ENCODE results near the gene TTLL4. TPM values are rescaled to one million over a fixed set of nuclear protein-coding genes. Genes with fewer than 3 reads are reported as not detected.

TTLL4 gene
- total RNA-seq, 1 donor from 2014 or later, result 30.0 TPM

DNA sequence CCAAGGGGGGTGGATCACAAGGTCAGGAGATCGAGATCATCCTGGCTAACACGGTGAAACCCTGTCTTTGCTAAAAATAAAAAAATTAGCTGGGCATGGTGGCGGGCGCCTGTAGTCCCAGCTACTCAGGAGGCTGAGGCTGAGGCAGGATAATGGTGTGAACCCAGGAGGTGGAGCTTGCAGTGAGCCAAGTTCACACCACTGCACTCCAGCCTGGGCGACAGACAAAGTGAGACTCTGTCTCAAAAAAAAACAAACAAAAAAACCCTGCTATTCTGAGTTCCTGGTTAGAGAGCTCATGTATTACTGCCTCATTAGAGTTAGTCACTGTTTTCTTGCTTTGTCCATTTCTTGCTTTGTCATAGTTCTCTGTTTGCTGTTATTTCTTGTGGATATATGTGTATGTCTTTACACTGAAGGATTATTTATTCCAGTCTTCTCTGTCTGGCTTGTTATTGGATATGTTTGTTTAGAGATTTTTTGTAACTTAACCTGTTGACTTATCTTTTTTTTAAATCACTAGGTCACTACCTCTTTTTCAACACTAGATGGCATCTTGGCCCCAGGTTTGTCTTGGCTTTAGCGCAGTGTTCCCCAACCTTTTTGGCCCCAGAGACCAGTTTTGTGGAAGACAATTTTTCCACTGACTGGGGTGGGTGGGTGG lies 17.0 kb downstream of the TTLL4 start:
- TF ChIP-seq, protein P1, sequence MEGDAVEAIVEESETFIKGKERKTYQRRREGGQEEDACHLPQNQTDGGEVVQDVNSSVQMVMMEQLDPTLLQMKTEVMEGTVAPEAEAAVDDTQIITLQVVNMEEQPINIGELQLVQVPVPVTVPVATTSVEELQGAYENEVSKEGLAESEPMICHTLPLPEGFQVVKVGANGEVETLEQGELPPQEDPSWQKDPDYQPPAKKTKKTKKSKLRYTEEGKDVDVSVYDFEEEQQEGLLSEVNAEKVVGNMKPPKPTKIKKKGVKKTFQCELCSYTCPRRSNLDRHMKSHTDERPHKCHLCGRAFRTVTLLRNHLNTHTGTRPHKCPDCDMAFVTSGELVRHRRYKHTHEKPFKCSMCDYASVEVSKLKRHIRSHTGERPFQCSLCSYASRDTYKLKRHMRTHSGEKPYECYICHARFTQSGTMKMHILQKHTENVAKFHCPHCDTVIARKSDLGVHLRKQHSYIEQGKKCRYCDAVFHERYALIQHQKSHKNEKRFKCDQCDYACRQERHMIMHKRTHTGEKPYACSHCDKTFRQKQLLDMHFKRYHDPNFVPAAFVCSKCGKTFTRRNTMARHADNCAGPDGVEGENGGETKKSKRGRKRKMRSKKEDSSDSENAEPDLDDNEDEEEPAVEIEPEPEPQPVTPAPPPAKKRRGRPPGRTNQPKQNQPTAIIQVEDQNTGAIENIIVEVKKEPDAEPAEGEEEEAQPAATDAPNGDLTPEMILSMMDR (IDR thresholded peaks at IDR 0.05), result peak; percentile 39
- no peak overlapping the region for H3K27ac ChIP-seq
- no peak overlapping the region for H3K4me3 ChIP-seq
- ATAC-seq (no peak), DNase-seq (no peak)
- H3K9me3 ChIP-seq, result peaks cover 23% of the 10 kb centered on the region
- intact Hi-C loops (cut with DNase I), result no loop called here
- H3K36me3 ChIP-seq, result no peaks in the 10 kb centered on the region
- H3K27me3 ChIP-seq (ENCODE audit: low read depth), result no peaks in the 10 kb centered on the region
- H3K4me1 ChIP-seq, result peaks cover 21% of the 10 kb centered on the region

DNA sequence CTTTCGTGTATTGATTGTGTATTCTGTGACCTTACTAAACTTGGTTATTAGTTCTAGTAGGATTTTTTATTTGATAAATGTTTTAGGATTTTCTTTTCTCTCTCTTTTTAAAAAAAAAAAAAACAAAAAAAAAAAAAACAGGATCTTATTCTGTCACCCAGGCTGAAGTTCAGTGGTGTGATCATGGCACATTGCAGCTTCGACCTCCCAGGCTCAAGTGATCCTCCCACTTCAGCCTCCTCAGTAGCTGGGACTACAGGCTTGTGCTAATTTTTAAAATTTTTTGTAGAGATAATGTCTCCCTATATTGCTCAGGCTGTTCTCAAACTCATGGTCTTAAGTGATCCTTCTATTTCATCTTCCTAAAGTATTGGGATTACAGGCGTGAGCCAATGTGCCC lies 19.0 kb downstream of the TTLL4 start:
- intact Hi-C loops (cut with DNase I), result no loop called here
- DNase-seq (no peak), ATAC-seq (no peak)
- Histone ChIP-seq H3K4me3 (no peak overlapping the region), H3K36me3 (no peaks in the 10 kb centered on the region), H3K4me1 (peaks cover 34% of the 10 kb centered on the region), H3K27me3 (ENCODE audit: low read depth) (no peaks in the 10 kb centered on the region), H3K27ac (no peak overlapping the region), H3K9me3 (peaks cover 23% of the 10 kb centered on the region)
- TF ChIP-seq, protein P1 (IDR thresholded peaks at IDR 0.05), result no peak

- Histone ChIP-seq H3K4me1 (peaks cover 34% of the 10 kb centered on the region), H3K36me3 (no peaks in the 10 kb centered on the region), H3K4me3 (no peak overlapping the region), H3K9me3 (peaks cover 6% of the 10 kb centered on the region), H3K27ac (peak overlapping the region; percentile 51), H3K27me3 (ENCODE audit: low read depth) (no peaks in the 10 kb centered on the region)
- DNase-seq (no peak), ATAC-seq (no peak)
- TF ChIP-seq, protein P1 (IDR thresholded peaks at IDR 0.05), result no peak
- intact Hi-C loops (cut with DNase I), result no loop called here
Observed at GRCh38 chr2:218732052-218732760, 21.6 kb downstream of the TTLL4 start.

GRCh38 chr2:218732761-218733158 lies 22.1 kb downstream of the TTLL4 start:
- intact Hi-C loops (cut with DNase I), result no loop called here

DNA sequence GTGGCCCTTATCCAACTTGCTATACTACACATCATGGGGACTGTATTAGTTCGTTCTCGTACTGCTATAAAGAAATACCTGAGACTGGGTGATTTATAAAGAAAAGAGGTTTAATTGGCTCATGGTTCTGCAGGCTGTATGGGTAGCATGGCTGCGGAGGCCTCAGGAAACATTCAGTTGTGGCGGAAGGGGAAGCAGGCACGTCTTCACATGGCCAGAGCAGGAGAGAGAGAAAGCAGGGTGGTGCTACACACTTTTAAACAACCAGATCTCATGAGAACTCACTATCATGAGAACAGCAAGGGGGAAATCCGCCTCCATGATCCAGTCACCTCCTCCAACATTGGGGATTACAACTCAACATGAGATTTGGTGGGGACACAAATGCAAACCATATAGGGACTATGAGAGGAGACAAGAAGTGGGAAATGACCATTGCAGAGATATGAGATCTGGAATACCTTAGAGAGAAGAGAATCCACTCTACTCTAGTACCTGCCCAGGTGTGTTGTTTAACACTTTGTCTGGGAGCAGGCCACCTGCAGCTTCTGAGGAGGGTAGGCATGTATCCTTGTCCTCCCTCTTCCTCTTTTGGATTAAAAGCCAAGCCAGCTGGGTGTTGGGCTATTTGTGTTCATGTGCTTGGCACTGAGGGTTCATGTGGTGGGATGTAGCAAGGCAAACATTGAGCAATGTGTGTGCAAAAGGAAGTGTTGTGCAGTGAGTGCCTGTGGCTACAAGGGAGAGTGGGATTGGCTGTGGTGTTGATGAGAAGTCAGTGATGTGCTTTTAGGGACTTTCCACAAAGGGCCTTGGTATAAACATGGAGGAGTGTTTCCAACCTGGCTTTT lies 22.8 kb downstream of the TTLL4 start:
- Histone ChIP-seq H3K27ac (peak overlapping the region; percentile 41), H3K4me1 (peaks cover 34% of the 10 kb centered on the region), H3K9me3 (no peaks in the 10 kb centered on the region), H3K27me3 (ENCODE audit: low read depth) (no peaks in the 10 kb centered on the region), H3K4me3 (no peak overlapping the region), H3K36me3 (peaks cover 11% of the 10 kb centered on the region)
- peak; percentile 66 for DNase-seq
- ATAC-seq, result peak; percentile 85 to 91
- TF ChIP-seq, protein P1 (IDR thresholded peaks at IDR 0.05), result no peak
- intact Hi-C loops (cut with DNase I), result no loop called here

More at GRCh38 chr2:218732761-218733158, 22.1 kb downstream of the TTLL4 start:
- Histone ChIP-seq H3K27me3 (ENCODE audit: low read depth) (no peaks in the 10 kb centered on the region), H3K4me3 (no peak overlapping the region), H3K9me3 (peaks cover 1% of the 10 kb centered on the region), H3K36me3 (peaks cover 5% of the 10 kb centered on the region), H3K27ac (peak overlapping the region; percentile 51), H3K4me1 (peaks cover 34% of the 10 kb centered on the region)
- TF ChIP-seq, protein P1 (IDR thresholded peaks at IDR 0.05), result no peak
- ATAC-seq (no peak), DNase-seq (no peak)

Measured in lower lobe of right lung (tissue), 2 donors.